ENCODE measurements around the gene TEX36.
"Not testable (repeated sequence)": the region's sequence is repeated elsewhere in the genome, so short reads cannot be mapped to it uniquely, and the experiment has no call there.

The TEX36 gene

GRCh38 chr10:125683063-125683462, at the start of gene TEX36:
Gene TEX36 (minus strand): TSS chr10:125683163. CDS start chr10:125682989, 174 bp downstream.
- no peak for DNase-seq (ENCODE audit: low spot score)

DNA sequence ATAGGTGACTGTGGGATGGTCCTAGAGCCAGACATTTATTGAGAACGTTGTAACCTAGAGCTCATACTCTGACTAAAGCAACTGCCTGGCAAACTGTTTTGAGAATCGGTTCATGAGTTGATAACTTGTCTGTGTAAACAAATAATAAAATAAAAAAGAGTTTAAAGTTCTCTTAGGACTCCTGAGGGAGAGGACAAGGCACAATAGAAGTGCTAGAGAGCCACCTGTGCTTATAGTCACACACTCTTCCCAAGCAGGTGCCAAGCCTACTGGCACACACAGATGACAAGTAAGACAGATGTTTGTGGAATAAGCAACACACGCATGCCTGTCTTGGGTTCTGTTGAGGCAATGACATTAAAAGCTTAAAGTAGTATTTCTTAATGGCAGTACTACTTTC, 44.5 kb upstream of the TEX36 start:
- no peak for DNase-seq (ENCODE audit: low spot score)

DNA sequence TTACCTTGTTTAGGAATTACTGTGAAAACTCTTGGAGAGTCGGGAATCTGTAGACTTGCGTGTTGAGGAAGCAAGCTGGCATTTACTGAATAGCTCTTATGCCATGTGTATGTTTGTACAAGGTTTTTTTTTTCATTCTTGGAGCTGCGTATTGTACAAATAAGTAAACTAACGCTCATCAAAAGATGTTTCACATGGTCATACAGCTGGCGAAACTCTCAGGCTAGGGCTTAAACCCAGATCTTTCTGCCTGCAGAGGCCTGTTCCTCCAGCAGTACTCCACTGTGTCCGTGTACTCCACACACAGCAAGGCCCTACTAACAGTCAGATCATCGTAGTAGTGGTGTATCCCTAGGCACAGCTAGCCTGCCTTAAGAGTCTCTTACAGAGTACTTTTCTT, 44.0 kb upstream of the TEX36 start:
- no peak for DNase-seq (ENCODE audit: low spot score)

GRCh38 chr10:125722811-125723210, 39.8 kb upstream of the TEX36 start:
- no peak for DNase-seq (ENCODE audit: low spot score)

DNA sequence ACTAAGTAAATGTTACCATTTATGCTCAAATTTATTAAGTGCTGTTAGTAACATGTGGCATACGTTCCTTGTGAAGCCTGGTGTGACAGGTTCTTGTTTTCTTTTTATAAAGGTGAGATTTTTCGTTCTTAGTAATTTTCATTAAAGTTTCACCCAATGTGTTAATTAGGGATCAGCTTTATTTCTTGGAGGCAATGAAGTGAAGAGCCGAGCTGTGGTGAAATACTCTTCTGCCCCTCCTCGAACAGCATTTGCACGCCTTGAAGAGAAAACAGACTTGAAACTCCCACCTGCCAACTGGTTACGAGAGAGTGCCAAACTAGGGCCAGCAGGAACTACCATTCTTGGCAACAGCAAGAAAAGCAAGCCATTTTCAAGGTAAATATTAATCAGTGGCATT, 38.1 kb upstream of the TEX36 start:
- DNase-seq (ENCODE audit: low spot score) = no peak

DNA sequence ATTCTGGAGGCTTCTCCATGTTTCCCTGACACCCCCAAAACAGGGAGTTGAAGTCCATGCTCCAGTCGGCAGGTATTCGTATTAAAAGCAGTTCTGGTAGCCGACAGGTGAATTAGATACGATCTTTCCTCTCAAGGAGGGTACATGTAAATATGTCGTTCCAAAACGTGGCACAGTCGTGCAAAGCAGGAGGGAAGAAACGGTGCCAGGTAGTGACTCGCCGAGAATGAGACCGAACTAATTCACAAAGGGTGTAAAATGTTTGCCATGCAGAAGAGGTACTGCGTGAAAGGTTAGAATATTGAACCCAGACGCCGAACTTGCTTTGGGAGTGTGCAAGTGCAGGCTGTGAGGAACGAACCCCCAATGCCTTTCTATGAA, 37.0 kb upstream of the TEX36 start:
- DNase-seq (ENCODE audit: low spot score) = no peak

GRCh38 chr10:125719173-125720001, 36.4 kb upstream of the TEX36 start, which contains the start of gene EDRF1:
Gene EDRF1 (plus strand): TSS chr10:125719709. CDS start chr10:125719808, 99 bp downstream.
- peak; percentile 99 for DNase-seq (ENCODE audit: low spot score)

GRCh38 chr10:125714728-125715127, 31.8 kb upstream of the TEX36 start:
- not testable (repeated sequence) for DNase-seq (ENCODE audit: low spot score)

GRCh38 chr10:125711110-125711750, 28.3 kb upstream of the TEX36 start:
- no peak for DNase-seq (ENCODE audit: low spot score)

- DNase-seq (ENCODE audit: low spot score) = no peak
Observed at GRCh38 chr10:125709553-125710474, 26.9 kb upstream of the TEX36 start.

DNA sequence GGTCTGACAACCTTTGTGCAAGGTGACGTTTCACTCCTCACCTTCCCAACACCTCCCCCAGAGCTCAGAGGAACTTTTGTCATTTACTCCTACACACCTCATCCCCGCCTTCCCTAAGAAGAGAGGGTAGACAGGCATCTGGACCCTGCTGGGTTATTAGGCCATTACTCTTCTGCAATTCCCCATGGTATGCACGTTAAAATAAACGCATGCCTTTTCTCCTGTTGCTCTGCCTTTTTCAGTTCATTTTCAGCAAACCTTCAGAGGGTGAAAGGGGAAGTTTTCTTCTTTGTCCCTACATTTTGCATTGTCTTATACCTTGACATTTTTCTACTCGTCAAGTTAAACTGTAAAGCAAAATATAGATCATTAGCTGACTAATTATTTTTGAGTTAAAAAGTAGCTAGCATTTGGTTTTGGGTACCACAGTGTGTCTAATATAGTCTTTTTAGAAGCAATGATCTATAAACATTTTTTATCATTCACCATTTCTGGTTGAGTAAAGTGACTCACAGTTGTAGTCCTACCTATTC, 26.1 kb upstream of the TEX36 start:
- DNase-seq (ENCODE audit: low spot score) = no peak

DNA sequence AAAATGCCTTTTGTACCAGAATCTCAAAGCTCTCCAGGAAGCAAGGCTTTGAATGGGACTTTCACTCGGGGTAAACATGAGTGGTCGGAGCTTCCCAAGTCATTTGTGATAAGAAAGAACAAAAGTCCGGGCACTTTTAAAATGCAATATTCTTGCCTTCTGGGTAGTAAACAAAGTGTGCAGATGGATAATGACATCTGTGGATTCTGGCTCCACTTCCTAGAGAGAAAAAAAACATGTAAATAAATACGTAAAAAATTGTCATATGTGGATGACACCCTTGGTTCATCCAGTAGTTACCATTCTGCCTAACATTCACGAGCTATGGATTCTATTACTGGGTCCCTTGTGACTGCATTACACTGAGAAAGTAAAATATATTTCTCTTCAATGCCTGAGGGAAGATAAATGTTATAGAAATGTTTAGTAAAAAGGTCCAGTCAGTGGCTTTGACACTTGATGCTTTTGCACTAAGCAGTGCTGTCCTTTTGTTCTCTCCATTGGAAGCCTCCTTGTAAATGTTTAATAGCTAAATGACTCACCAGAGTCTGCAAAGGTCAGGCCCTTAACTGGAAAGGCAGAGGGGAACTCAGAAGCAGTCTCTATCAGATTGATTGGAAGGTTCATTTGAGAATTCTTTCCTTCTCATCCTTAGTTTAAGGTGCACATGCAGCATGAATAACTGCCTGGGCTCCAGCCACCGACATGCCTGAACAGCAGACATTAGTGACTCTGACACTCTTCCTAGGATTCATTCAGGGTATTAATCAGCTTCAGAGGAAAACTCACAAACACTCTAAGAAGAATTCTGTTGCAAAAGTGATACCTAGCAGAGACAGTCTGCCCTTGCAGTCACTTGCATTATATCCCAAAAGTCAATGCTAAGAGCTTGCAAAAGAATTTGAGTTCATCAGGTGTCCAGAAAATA, 24.8 kb upstream of the TEX36 start:
- DNase-seq (ENCODE audit: low spot score) = peak; percentile 39

DNA sequence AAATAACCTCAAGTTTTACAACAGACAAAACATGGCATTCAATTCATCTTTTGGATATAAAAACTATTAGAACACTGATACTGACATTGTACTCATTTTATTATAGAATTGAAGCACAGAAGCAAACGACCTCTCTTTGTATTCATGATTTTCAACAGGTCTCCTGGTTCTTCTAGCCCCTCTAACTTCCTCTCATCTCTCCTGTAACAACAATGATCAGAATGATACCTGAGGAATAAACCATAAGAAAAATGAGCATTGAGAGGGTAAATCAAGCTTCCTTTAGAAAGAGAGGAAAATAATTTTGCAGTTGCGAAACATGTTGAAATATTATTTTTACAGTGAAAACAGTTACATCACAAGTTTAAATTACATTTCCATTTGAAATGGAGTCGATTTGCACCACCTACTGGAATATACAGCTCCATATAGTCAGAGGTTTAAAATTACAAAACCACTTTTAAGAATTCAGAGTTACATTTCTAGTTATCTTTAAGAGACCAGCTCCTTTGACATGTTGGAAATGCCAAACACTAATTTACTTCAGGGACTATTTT, 17.5 kb upstream of the TEX36 start:
- peak; percentile 35 for DNase-seq (ENCODE audit: low spot score)

DNA sequence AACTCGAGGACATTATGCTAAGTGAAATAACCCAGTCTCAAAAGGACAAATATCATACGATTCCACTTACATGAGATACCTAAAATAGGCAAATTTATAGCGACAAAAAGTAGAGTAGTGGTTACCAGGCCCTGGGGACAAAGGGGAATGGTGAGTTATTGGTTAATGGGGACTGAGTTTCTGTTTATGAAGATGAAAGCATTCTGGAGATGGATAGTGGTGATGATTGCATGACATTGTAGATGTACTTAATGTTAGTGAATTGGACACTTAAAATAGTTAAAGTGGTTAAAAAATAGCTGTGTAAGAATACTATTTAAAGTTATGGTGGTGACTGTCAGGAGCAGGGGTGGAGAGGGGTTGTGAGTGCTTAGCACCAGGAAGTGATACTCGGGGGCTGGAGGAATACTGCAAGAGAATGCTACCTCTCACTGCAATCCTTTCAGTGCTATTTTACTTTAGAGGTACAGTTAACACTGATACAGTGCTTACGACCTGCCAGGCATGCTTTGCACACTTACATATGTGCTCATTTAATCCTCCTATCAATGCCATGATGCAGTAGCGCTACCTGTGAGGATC, 16.7 kb upstream of the TEX36 start:
- DNase-seq (ENCODE audit: low spot score) = no peak

DNA sequence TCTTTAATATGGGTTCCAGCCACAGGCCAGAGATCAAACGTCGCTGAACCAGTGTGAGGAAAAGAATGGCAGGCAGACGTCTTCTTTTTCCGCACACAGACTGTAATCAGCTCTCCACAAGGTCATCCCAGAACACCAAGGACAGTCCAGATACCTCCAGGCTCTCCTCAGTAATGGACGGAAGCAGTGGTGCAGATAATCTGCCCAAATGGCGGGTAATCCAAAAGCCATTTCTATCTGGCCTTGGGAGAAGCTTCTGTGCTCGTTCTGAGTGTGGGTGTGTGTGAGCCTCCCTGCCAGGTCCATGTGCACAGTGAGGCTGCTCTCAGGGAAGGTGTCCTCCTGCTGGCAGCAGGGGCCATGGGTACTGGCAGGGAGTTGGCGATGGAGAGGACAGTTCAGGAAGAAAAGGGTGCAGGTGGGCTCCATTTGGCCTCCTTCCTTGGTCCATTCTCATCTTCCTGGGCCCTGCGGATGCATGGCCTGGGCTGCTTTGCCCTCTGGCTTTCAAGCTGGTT, 15.6 kb upstream of the TEX36 start:
- no peak for DNase-seq (ENCODE audit: low spot score)

- DNase-seq (ENCODE audit: low spot score) = not testable (repeated sequence)
Observed at GRCh38 chr10:125696884-125697283, 13.9 kb upstream of the TEX36 start.

DNA sequence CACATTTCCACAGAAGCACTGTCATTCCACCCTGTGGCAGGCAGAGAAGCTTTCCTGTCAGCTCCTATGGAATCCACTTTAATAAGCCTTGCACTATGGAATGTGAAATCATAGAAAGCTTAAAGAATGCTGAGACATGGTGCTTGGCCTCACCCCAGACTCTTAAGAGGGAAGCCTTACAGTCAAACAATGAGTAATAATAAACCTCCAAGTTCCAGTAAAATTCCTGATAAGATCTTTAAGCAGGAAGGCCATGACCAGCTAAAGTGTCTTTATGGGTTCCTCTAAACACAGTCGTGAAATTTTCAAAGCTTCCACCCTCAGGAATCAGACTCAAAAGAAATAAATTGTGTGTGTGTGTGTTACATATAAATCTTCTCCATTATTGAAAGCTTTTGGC, 11.9 kb upstream of the TEX36 start:
- DNase-seq (ENCODE audit: low spot score) = peak; percentile 83

DNA sequence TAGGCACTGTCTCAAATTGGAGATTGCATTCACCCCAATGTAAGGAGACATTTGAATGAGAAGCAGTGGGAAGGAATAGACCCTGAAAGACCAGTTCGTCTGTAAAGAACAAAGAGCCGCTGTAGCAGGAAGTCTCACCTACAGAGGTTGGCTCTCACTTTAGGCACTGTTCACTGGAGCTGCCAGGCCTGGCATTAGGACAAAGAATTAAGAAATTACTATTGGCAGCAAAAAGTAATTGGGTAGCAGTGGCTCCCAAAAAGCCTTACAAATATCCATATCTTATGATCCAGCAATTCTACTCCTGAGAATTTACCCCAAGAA, 10.5 kb upstream of the TEX36 start:
- no peak for DNase-seq (ENCODE audit: low spot score)

DNA sequence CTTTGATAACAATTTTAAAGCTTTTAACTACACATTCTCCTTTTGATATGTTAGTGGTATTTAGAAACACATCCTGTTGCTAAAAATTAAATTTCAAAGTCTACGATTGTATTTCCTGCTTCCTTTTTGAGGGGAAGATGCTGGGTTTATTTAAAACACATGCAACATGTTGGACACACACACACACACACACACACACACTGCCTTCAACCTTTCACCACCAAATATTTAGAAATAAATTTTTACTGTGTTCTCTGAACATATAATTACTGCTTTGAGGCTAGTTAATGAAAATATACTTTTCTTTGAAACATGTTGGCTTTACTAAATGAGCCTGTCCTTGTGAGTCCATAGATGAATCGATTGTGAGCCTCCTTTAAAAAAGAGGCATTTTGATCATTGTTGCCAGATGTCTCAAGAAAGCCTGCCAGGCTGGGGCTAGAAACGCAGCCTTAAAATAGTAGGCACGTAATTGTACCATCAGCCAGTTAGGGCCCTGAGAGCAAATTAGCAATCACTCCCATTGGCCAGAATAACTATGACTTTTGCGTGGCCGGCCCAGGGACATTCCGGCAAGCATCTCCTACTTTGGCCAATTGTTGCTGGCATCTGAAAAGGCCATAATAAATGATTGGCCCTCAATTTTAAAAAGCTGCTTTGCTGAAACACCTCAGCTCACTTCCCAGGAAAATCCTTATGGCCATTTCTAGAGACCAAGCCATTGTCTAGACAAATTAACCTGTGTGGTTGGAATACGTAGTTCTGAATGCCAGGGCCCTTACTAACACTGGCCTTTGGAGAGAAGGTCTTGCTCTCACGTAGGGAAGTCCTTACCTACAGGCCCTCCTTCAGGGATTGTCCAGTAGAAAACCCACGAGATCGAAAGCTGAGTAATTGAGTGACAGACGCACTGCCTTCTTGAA, 9.9 kb upstream of the TEX36 start:
- peak; percentile 84 for DNase-seq (ENCODE audit: low spot score)

All from AG08395 (cell line).